HG03354 (cell line): ENCODE measurements around the gene PEAK3.
A peak's percentile ranks its signal among the peaks of the same experiment; 100 is the strongest.

Experiments used
- ATAC-seq: cut with Tn5 transposase; IDR thresholded peaks from one replicate; pipeline ENCODE4 v1.9.1; 2021; ENCODE audit warnings: mild to moderate bottlenecking; ENCODE audit not compliant: unreplicated experiment, poor library complexity, severe bottlenecking

PEAK3 gene

GRCh38 chr19:2282062-2282861 lies at the start of gene PEAK3:
PEAK3 (minus strand) TSS chr19:2282175; CDS start chr19:2280931, 1,244 bp downstream.
- no peak for ATAC-seq

GRCh38 chr19:2330632-2331284 lies 48.8 kb upstream of the PEAK3 start:
- ATAC-seq: no peak

- no peak for ATAC-seq
Observed at GRCh38 chr19:2330255-2330631, 48.3 kb upstream of the PEAK3 start.

- ATAC-seq: no peak
Observed at GRCh38 chr19:2329501-2329916, 47.5 kb upstream of the PEAK3 start.

GRCh38 chr19:2329149-2329478 lies 47.1 kb upstream of the PEAK3 start:
- ATAC-seq: no peak

- ATAC-seq: peak; percentile 66
Observed at GRCh38 chr19:2328401-2329148, 46.6 kb upstream of the PEAK3 start, which contains the start of the genes LSM7 and SPPL2B. LSM7 (minus strand) TSS chr19:2328586; CDS start chr19:2328566, 20 bp downstream. SPPL2B (plus strand) TSS chr19:2328684; CDS start chr19:2328710, 26 bp downstream.

- ATAC-seq: peak; percentile 8
Observed at GRCh38 chr19:2327773-2328400, 45.9 kb upstream of the PEAK3 start.

- ATAC-seq: no peak
Observed at GRCh38 chr19:2326699-2327360, 44.9 kb upstream of the PEAK3 start.

- ATAC-seq: no peak
Observed at GRCh38 chr19:2325281-2326046, 43.5 kb upstream of the PEAK3 start.

GRCh38 chr19:2324220-2324948 lies 42.4 kb upstream of the PEAK3 start:
- ATAC-seq: no peak

- ATAC-seq: no peak
Observed at GRCh38 chr19:2323707-2324106, 41.7 kb upstream of the PEAK3 start.

GRCh38 chr19:2321565-2322283 lies 39.7 kb upstream of the PEAK3 start:
- no peak for ATAC-seq

GRCh38 chr19:2320939-2321338 lies 39.0 kb upstream of the PEAK3 start:
- no peak for ATAC-seq

GRCh38 chr19:2320049-2320448 lies 38.1 kb upstream of the PEAK3 start:
- no peak for ATAC-seq

- ATAC-seq: no peak
Observed at GRCh38 chr19:2319551-2319950, 37.6 kb upstream of the PEAK3 start.

GRCh38 chr19:2318923-2319322 lies 36.9 kb upstream of the PEAK3 start:
- no peak for ATAC-seq

- no peak for ATAC-seq
Observed at GRCh38 chr19:2317756-2318155, 35.8 kb upstream of the PEAK3 start.

- ATAC-seq: no peak
Observed at GRCh38 chr19:2317300-2317699, 35.3 kb upstream of the PEAK3 start.
